SU-DHL-6 (cell line): ENCODE measurements around the gene CARD9.

Experiments used
- H2AFZ ChIP-seq: fragments of 200-600 bp; sonication (generic); 2 replicates; pipeline ENCODE4 v1.6.1; 2014; ENCODE audit warnings: low read depth, mild to moderate bottlenecking, moderate library complexity, mixed read lengths, antibody characterized with exemption, low read length; ENCODE audit not compliant: severe bottlenecking
- H3F3A ChIP-seq: fragments of 200-600 bp; shearing (Covaris generic); 2 replicates; pipeline ENCODE4 v1.6.0; 2016; ENCODE audit warnings: antibody characterized with exemption, mild to moderate bottlenecking; ENCODE audit not compliant: insufficient read depth
- H3K27ac ChIP-seq: fragments of 200-600 bp; sonication (generic); 2 replicates; pipeline ENCODE4 v1.5.1; 2016; ENCODE audit warnings: low read depth, mild to moderate bottlenecking, low read length, moderate library complexity, mixed read lengths
- H3K27me3 ChIP-seq: fragments of 200-600 bp; sonication (generic), shearing (Covaris generic); 2 replicates; pipeline ENCODE4 v1.6.0; 2014; ENCODE audit warnings: mild to moderate bottlenecking, low read length
- H3K36me3 ChIP-seq: fragments of 200-600 bp; sonication (generic); 2 replicates; pipeline ENCODE4 v1.6.1; 2014; ENCODE audit warnings: mild to moderate bottlenecking, low read length, mixed read lengths
- H3K4me2 ChIP-seq: fragments of 300-600, 200-600 bp; shearing (Covaris generic), sonication (generic); 2 replicates; pipeline ENCODE4 v1.6.0; 2014; ENCODE audit warnings: low read length, low read depth, mild to moderate bottlenecking; ENCODE audit not compliant: poor library complexity, severe bottlenecking
- H3K4me3 ChIP-seq: fragments of 200-600 bp; sonication (generic); 2 replicates; pipeline ENCODE4 v1.5.1; 2014; ENCODE audit warnings: antibody characterized with exemption, low read length, mild to moderate bottlenecking, mixed read lengths; ENCODE audit not compliant: insufficient read depth, poor library complexity, severe bottlenecking
- H3K79me2 ChIP-seq: fragments of 200-600 bp; sonication (generic); 2 replicates; pipeline ENCODE4 v1.6.1; 2014; ENCODE audit warnings: mild to moderate bottlenecking, low read length, moderate library complexity; ENCODE audit not compliant: insufficient read depth
- H3K9ac ChIP-seq: fragments of 200-600 bp; sonication (generic); 2 replicates; pipeline ENCODE4 v1.7.0; 2014; ENCODE audit warnings: mild to moderate bottlenecking, low read length
- H3K9me2 ChIP-seq: fragments of 200-600 bp; sonication (generic); replicated peaks from 2 replicates; pipeline ENCODE4 v1.6.1; 2014; ENCODE audit warnings: low read length; ENCODE audit not compliant: insufficient read depth
- H3K9me3 ChIP-seq: fragments of 200-600 bp; sonication (generic); 2 replicates; pipeline ENCODE4 v1.6.1; 2014; ENCODE audit warnings: low read length, mixed read lengths; ENCODE audit not compliant: insufficient read depth
- H4K20me1 ChIP-seq: fragments of 200-600 bp; sonication (generic); 2 replicates; pipeline ENCODE4 v1.6.1; 2014; ENCODE audit warnings: low read depth, mild to moderate bottlenecking, antibody characterized with exemption, low read length, moderate library complexity, mixed read lengths
- EZH2phosphoT487 ChIP-seq: fragments of 200-600 bp; sonication (generic), shearing (Covaris generic); conservative IDR thresholded peaks from 2 replicates; pipeline ENCODE4 v1.6.1; 2018; ENCODE audit warnings: mild to moderate bottlenecking, antibody characterized with exemption, low read length, moderate library complexity, mixed read lengths
- TF ChIP-seq, protein P1 (sequence below): fragments of 200-600 bp; sonication (generic); IDR thresholded peaks from one replicate; pipeline ENCODE4 v1.5.1; 2017; ENCODE audit warnings: antibody characterized with exemption, mild to moderate bottlenecking, low read length, moderate library complexity; ENCODE audit not compliant: insufficient read depth, poor library complexity, severe bottlenecking

CARD9 gene

DNA sequence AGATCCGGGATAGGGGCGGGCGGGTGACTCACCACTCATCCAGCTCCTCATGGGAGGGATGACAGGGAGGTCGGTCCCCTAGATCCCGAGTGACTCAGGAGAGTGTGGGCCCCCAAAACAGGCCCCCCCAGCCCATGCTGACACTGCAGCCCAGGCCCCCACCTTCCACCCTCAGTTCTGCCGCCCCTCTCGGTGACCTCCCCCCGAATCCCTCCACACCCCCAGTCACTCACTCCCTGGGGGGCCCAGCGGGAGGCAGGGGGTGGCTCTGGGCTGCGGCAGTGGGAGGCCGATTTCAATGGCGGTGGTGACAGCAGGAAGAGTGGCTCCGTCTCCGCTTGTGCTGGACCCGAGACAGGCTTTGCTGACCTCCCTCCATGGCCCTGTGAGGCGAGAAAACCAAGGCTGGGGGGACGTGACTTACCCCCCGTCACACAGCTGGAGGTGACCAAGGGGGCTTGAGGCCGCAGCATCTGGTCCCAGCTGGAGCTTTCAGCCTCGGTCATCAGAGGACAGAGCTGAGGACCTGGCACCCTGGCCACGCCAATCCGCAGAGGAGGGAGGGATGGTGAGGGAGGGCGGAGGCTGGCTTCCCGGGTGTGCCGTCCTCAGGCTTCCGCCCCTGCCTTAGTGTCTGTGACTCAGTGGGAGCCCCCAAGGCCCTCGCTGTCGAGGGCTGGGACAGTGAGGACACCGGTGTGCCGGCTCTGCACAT is 37.2 kb downstream of the CARD9 start:
- Histone ChIP-seq H3K27ac (no peak overlapping the region), H3F3A (no peaks in the 10 kb centered on the region), H3K36me3 (no peaks in the 10 kb centered on the region), H3K27me3 (no peaks in the 10 kb centered on the region), H2AFZ (no peak overlapping the region), H3K4me2 (no peak overlapping the region), H3K4me3 (no peak overlapping the region), H3K9me2 (no peaks in the 10 kb centered on the region), H3K9me3 (no peaks in the 10 kb centered on the region), H3K79me2 (no peaks in the 10 kb centered on the region), H3K9ac (no peak overlapping the region), H4K20me1 (no peaks in the 10 kb centered on the region)
- no peak for TF ChIP-seq EZH2phosphoT487
- TF ChIP-seq, protein P1, sequence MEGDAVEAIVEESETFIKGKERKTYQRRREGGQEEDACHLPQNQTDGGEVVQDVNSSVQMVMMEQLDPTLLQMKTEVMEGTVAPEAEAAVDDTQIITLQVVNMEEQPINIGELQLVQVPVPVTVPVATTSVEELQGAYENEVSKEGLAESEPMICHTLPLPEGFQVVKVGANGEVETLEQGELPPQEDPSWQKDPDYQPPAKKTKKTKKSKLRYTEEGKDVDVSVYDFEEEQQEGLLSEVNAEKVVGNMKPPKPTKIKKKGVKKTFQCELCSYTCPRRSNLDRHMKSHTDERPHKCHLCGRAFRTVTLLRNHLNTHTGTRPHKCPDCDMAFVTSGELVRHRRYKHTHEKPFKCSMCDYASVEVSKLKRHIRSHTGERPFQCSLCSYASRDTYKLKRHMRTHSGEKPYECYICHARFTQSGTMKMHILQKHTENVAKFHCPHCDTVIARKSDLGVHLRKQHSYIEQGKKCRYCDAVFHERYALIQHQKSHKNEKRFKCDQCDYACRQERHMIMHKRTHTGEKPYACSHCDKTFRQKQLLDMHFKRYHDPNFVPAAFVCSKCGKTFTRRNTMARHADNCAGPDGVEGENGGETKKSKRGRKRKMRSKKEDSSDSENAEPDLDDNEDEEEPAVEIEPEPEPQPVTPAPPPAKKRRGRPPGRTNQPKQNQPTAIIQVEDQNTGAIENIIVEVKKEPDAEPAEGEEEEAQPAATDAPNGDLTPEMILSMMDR: no peak

DNA sequence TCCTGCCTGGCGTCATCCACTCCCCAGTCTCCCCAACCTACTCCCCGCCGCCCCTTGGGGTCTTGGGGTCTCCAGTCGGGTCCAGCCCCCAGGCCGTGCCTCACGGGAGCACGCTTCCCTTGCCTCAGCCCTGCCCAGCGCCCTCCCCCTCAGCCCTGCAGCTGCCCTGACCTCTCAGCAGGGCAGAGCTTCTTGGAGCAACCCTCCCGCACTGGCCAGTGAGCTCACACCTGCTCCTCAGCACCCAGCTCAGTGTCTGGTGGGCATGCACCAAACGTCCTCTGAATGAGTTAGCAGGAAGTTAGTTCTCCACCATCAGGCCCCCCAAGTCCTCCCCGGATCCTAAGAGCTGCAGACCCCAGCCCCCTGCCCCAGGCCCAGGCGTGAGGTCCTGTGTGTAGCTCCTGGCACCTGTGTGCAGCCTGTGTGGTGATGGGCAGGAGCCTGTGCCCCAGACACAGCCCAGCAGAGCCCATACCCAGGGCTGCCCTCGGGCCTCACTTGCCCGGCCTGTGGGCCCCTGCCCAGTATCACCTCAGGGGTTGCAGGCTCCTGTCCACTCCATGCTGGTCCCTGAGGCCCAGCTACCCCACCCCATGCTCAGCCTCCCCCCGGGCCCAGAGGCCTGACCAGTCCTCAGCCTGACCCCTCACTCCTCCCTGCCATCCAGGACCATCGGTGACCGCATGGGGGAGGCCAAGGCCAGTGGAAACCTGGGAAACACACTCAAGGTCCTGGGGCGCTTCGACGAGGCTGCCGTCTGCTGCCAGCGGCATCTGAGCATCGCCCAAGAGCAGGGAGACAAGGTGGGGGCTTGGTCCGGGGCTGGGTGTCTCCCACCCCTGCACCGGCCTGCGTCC is 37.9 kb downstream of the CARD9 start:
- Histone ChIP-seq H3K79me2 (no peaks in the 10 kb centered on the region), H3K36me3 (no peaks in the 10 kb centered on the region), H3F3A (no peaks in the 10 kb centered on the region), H3K27me3 (no peaks in the 10 kb centered on the region), H3K9me2 (no peaks in the 10 kb centered on the region), H3K4me3 (no peak overlapping the region), H3K9ac (no peak overlapping the region), H2AFZ (no peak overlapping the region), H4K20me1 (no peaks in the 10 kb centered on the region), H3K9me3 (no peaks in the 10 kb centered on the region), H3K4me2 (no peak overlapping the region), H3K27ac (no peak overlapping the region)
- TF ChIP-seq, protein P1: no peak
- TF ChIP-seq EZH2phosphoT487: no peak

- Histone ChIP-seq H2AFZ (no peak overlapping the region), H3F3A (no peaks in the 10 kb centered on the region), H3K4me3 (no peak overlapping the region), H3K9ac (no peak overlapping the region), H3K4me2 (no peak overlapping the region), H3K9me3 (no peaks in the 10 kb centered on the region), H3K36me3 (no peaks in the 10 kb centered on the region), H3K9me2 (no peaks in the 10 kb centered on the region), H3K27me3 (no peaks in the 10 kb centered on the region), H4K20me1 (no peaks in the 10 kb centered on the region), H3K27ac (no peak overlapping the region), H3K79me2 (no peaks in the 10 kb centered on the region)
- TF ChIP-seq, protein P1: no peak
These were observed 38.9 kb downstream of the CARD9 start for GRCh38 chr9:136334541-136334940.
